H9 (cell line): Measurements from ENCODE around the gene TADA2B. TPM values are rescaled to one million over a fixed set of nuclear protein-coding genes. Genes with fewer than 3 reads are reported as not detected.

Experiments used
- DNase-seq: peaks from one replicate; pipeline ENCODE4 v3.0.0-alpha.2; 2017
- H2AFZ ChIP-seq: one replicate; pipeline ENCODE4 v1.6.1; 2013; ENCODE audit warnings: mild to moderate bottlenecking, low read length, control low read depth, moderate library complexity
- H2AK5ac ChIP-seq: 2 replicates; pipeline ENCODE4 v1.6.1; 2013; ENCODE audit warnings: low read length, control low read depth, mixed read lengths; ENCODE audit not compliant: insufficient read length
- H2BK120ac ChIP-seq: one replicate; pipeline ENCODE4 v1.6.1; 2013; ENCODE audit warnings: low read depth, mild to moderate bottlenecking, low read length, control low read depth, inconsistent platforms; ENCODE audit not compliant: poor library complexity, severe bottlenecking
- H2BK12ac ChIP-seq: 2 replicates; pipeline ENCODE4 v1.6.1; 2013; ENCODE audit warnings: low read length, control low read depth, mixed read lengths, low read depth; ENCODE audit not compliant: insufficient read length
- H2BK15ac ChIP-seq: 2 replicates; pipeline ENCODE4 v1.6.1; 2013; ENCODE audit warnings: low read depth, low read length, control low read depth
- H2BK20ac ChIP-seq: one replicate; pipeline ENCODE4 v1.6.1; 2013; ENCODE audit warnings: low read depth, mild to moderate bottlenecking, low read length, control low read depth, inconsistent platforms; ENCODE audit not compliant: poor library complexity, severe bottlenecking
- H2BK5ac ChIP-seq: 2 replicates; pipeline ENCODE4 v1.6.1; 2013; ENCODE audit warnings: low read length, control low read depth, mixed read lengths; ENCODE audit not compliant: insufficient read length
- H3K14ac ChIP-seq: 2 replicates; pipeline ENCODE4 v1.6.1; 2013; ENCODE audit warnings: low read length, control low read depth; ENCODE audit not compliant: insufficient read depth
- H3K18ac ChIP-seq: 2 replicates; pipeline ENCODE4 v1.6.1; 2013; ENCODE audit warnings: low read depth, mild to moderate bottlenecking, mixed read lengths, low read length, control low read depth; ENCODE audit not compliant: insufficient read length
- H3K23ac ChIP-seq: 2 replicates; pipeline ENCODE4 v1.6.1; 2013; ENCODE audit warnings: low read length, control low read depth, mixed read lengths, low read depth; ENCODE audit not compliant: insufficient read length
- H3K23me2 ChIP-seq: 2 replicates; pipeline ENCODE4 v1.6.1; 2013; ENCODE audit warnings: low read depth, mild to moderate bottlenecking, mixed read lengths, low read length, control low read depth; ENCODE audit not compliant: insufficient read length, poor library complexity, severe bottlenecking
- H3K27ac ChIP-seq: 2 replicates; pipeline ENCODE4 v1.5.1; 2013; ENCODE audit warnings: low read length, control low read depth, mixed read lengths, low read depth; ENCODE audit not compliant: insufficient read length
- H3K27me3 ChIP-seq: 2 replicates; pipeline ENCODE4 v1.6.1; 2013; ENCODE audit warnings: low read length, control low read depth, inconsistent platforms; ENCODE audit not compliant: insufficient read depth
- H3K4ac ChIP-seq: 2 replicates; pipeline ENCODE4 v1.6.1; 2013; ENCODE audit warnings: low read depth, mild to moderate bottlenecking, control low read depth, inconsistent platforms, low read length, moderate library complexity
- H3K4me1 ChIP-seq: 2 replicates; pipeline ENCODE4 v1.6.1; 2013; ENCODE audit warnings: low read length, control low read depth, inconsistent platforms; ENCODE audit not compliant: insufficient read depth
- H3K4me2 ChIP-seq: 2 replicates; pipeline ENCODE4 v1.6.1; 2013; ENCODE audit warnings: low read length, control low read depth, mixed read lengths; ENCODE audit not compliant: insufficient read length, insufficient read depth
- H3K56ac ChIP-seq: 2 replicates; pipeline ENCODE4 v1.6.1; 2013; ENCODE audit warnings: low read depth, mild to moderate bottlenecking, mixed read lengths, low read length, control low read depth; ENCODE audit not compliant: insufficient read length
- H3K79me1 ChIP-seq: 2 replicates; pipeline ENCODE4 v1.6.1; 2013; ENCODE audit warnings: low read depth, mild to moderate bottlenecking, moderate library complexity, low read length, control low read depth, inconsistent platforms; ENCODE audit not compliant: insufficient read depth, poor library complexity, severe bottlenecking
- H3K79me2 ChIP-seq: 2 replicates; pipeline ENCODE4 v1.6.1; 2013; ENCODE audit warnings: low read length, control low read depth, inconsistent platforms; ENCODE audit not compliant: insufficient read depth
- H3K9ac ChIP-seq: 2 replicates; pipeline ENCODE4 v1.6.1; 2013; ENCODE audit warnings: low read length, control low read depth, mixed read lengths; ENCODE audit not compliant: insufficient read length; ENCODE audit errors: extremely low read depth
- H3K9me3 ChIP-seq: one replicate; pipeline ENCODE4 v1.6.1; 2013; ENCODE audit warnings: low read depth, low read length, inconsistent platforms; ENCODE audit not compliant: control insufficient read depth
- H3T11ph ChIP-seq: one replicate; pipeline ENCODE4 v1.6.1; 2013; ENCODE audit warnings: mild to moderate bottlenecking, low read length, control low read depth, inconsistent platforms
- H4K20me1 ChIP-seq: one replicate; pipeline ENCODE4 v1.6.1; 2013; ENCODE audit not compliant: control insufficient read depth, insufficient read length, insufficient read depth
- H4K5ac ChIP-seq: 2 replicates; pipeline ENCODE4 v1.6.1; 2013; ENCODE audit warnings: low read depth, mild to moderate bottlenecking, mixed read lengths, low read length, control low read depth; ENCODE audit not compliant: insufficient read length
- H4K8ac ChIP-seq: replicated peaks from 2 replicates; pipeline ENCODE4 v1.6.1; 2013; ENCODE audit warnings: low read length, control low read depth, mixed read lengths, low read depth; ENCODE audit not compliant: insufficient read length
- H4K91ac ChIP-seq: 2 replicates; pipeline ENCODE4 v1.6.1; 2013; ENCODE audit warnings: low read depth, mild to moderate bottlenecking, moderate library complexity, mixed read lengths, low read length, control low read depth; ENCODE audit not compliant: insufficient read length
- H3K27ac Mint-ChIP-seq, 3 experiments: 2 replicates in 2 of 3; 3 replicates in 1 of 3; pipeline ENCODE4 v1.8.0; 2020 to 2021; ENCODE audit warnings: mixed read lengths in 3 of 3, mild to moderate bottlenecking in 1 of 3, moderate library complexity in 1 of 3
- H3K27me3 Mint-ChIP-seq: 2 replicates; pipeline ENCODE4 v1.8.0; 2021; ENCODE audit warnings: low read depth, mild to moderate bottlenecking, moderate library complexity, mixed read lengths
- H3K36me3 Mint-ChIP-seq, 3 experiments: 2 replicates in 2 of 3; 3 replicates in 1 of 3; pipeline ENCODE4 v1.8.0; 2020 to 2021; ENCODE audit warnings: low read depth in 3 of 3, mixed read lengths in 3 of 3; ENCODE audit not compliant: insufficient read depth in 1 of 3
- H3K4me1 Mint-ChIP-seq, 2 experiments: 2 replicates each; pipeline ENCODE4 v1.8.0; 2020; ENCODE audit warnings: mixed read lengths in 2 of 2
- H3K4me3 Mint-ChIP-seq, 2 experiments: 2 replicates in 1 of 2; 3 replicates in 1 of 2; pipeline ENCODE4 v1.8.0; 2020 to 2021; ENCODE audit warnings: mild to moderate bottlenecking in 2 of 2, mixed read lengths in 2 of 2, moderate library complexity in 1 of 2
- H3K9me3 Mint-ChIP-seq, 2 experiments: 2 replicates in 1 of 2; 3 replicates in 1 of 2; pipeline ENCODE4 v1.8.0; 2020; ENCODE audit warnings: mild to moderate bottlenecking in 2 of 2, mixed read lengths in 2 of 2, moderate library complexity in 1 of 2
- CTCF ChIP-seq: fragments of 200-600 bp; sonication (generic); conservative IDR thresholded peaks from 3 replicates; pipeline ENCODE4 v1.8.0; 2021; ENCODE audit warnings: antibody characterized with exemption, mild to moderate bottlenecking
- WGBS: extraction: QIAGEN DNeasy Blood & Tissue Kit; methylation state at CpG from one replicate; pipeline ENCODE4 v1.1.7; 2013; ENCODE audit warnings: missing lambda C conversion rate, low lambda C conversion rate, mixed read lengths; ENCODE audit not compliant: insufficient read length; ENCODE audit errors: extremely low coverage; 5-methylcytosine and 5-hydroxymethylcytosine counted together
- total RNA-seq: library from RNA; stranded (reverse); gene quantifications from 2 replicates; pipeline ENCODE4 v1.2.1, GENCODE V29; 2021

Gene TADA2B
- total RNA-seq, 1 experiment from 2014 or later = 14.0 TPM

GRCh38 chr4:7052923-7053715 is 9.9 kb downstream of the TADA2B start:
- WGBS = no CpG with 5 or more reads among the region's 20 CpGs
- peaks cover 7 to 11% of the 10 kb centered on the region in 2 experiments for H3K4me1 Mint-ChIP-seq
- no peak overlapping the region; the same call in 1 of the 2 replicates for H3K14ac ChIP-seq

More at GRCh38 chr4:7052923-7053715, 9.9 kb downstream of the TADA2B start:
- Histone ChIP-seq H3K9me3 (no peaks in the 10 kb centered on the region), H3K4me2 (no peak overlapping the region), H3K27me3 (no peaks in the 10 kb centered on the region), H3K56ac (no peak overlapping the region), H2BK20ac (no peak overlapping the region), H3K4ac (no peak overlapping the region), H3T11ph (no peak overlapping the region), H4K8ac (no peak overlapping the region), H2BK12ac (no peak overlapping the region), H3K79me2 (0 out of 2 replicates have a peak, but pooled peaks cover 2% of the 10 kb centered on the region), H3K4me1 (no peaks in the 10 kb centered on the region), H3K9ac (no peak overlapping the region), H2AFZ (no peak overlapping the region), H2BK15ac (no peak overlapping the region), H2AK5ac (no peak overlapping the region), H3K23me2 (no peaks in the 10 kb centered on the region), H2BK5ac (no peak overlapping the region), H2BK120ac (no peak overlapping the region), H4K5ac (no peak overlapping the region), H4K91ac (no peak overlapping the region), H3K18ac (no peak overlapping the region), H4K20me1 (no peaks in the 10 kb centered on the region), H3K27ac (no peak overlapping the region), H3K79me1 (no peaks in the 10 kb centered on the region), H3K23ac (no peak overlapping the region)
- Mint-ChIP-seq H3K4me3 (no peak overlapping the region), H3K36me3 (peaks cover 6 to 27% (median 21%) of the 10 kb centered on the region in 3 experiments; a peak in 6 of 7 replicates), H3K27ac (peak overlapping the region in 1 of 3 experiments; percentile 65; a peak in 1 of 7 replicates), H3K9me3 (no peaks in the 10 kb centered on the region), H3K27me3 (no peaks in the 10 kb centered on the region)
- TF ChIP-seq CTCF = no peak
- DNase-seq = no peak
